H9 (cell line): ENCODE results near the gene ZNF407. TPM values are rescaled to one million over a fixed set of nuclear protein-coding genes. Genes with fewer than 3 reads are reported as not detected.

ENCODE experiments used
- DNase-seq: peaks from one replicate; pipeline ENCODE4 v3.0.0-alpha.2; 2017
- H2AFZ ChIP-seq: one replicate; pipeline ENCODE4 v1.6.1; 2013; ENCODE audit warnings: mild to moderate bottlenecking, low read length, control low read depth, moderate library complexity
- H2AK5ac ChIP-seq: 2 replicates; pipeline ENCODE4 v1.6.1; 2013; ENCODE audit warnings: low read length, control low read depth, mixed read lengths; ENCODE audit not compliant: insufficient read length
- H2BK120ac ChIP-seq: one replicate; pipeline ENCODE4 v1.6.1; 2013; ENCODE audit warnings: low read depth, mild to moderate bottlenecking, low read length, control low read depth, inconsistent platforms; ENCODE audit not compliant: poor library complexity, severe bottlenecking
- H2BK12ac ChIP-seq: 2 replicates; pipeline ENCODE4 v1.6.1; 2013; ENCODE audit warnings: low read length, control low read depth, mixed read lengths, low read depth; ENCODE audit not compliant: insufficient read length
- H2BK15ac ChIP-seq: 2 replicates; pipeline ENCODE4 v1.6.1; 2013; ENCODE audit warnings: low read depth, low read length, control low read depth
- H2BK20ac ChIP-seq: one replicate; pipeline ENCODE4 v1.6.1; 2013; ENCODE audit warnings: low read depth, mild to moderate bottlenecking, low read length, control low read depth, inconsistent platforms; ENCODE audit not compliant: poor library complexity, severe bottlenecking
- H2BK5ac ChIP-seq: 2 replicates; pipeline ENCODE4 v1.6.1; 2013; ENCODE audit warnings: low read length, control low read depth, mixed read lengths; ENCODE audit not compliant: insufficient read length
- H3K14ac ChIP-seq: 2 replicates; pipeline ENCODE4 v1.6.1; 2013; ENCODE audit warnings: low read length, control low read depth; ENCODE audit not compliant: insufficient read depth
- H3K18ac ChIP-seq: 2 replicates; pipeline ENCODE4 v1.6.1; 2013; ENCODE audit warnings: low read depth, mild to moderate bottlenecking, mixed read lengths, low read length, control low read depth; ENCODE audit not compliant: insufficient read length
- H3K23ac ChIP-seq: 2 replicates; pipeline ENCODE4 v1.6.1; 2013; ENCODE audit warnings: low read length, control low read depth, mixed read lengths, low read depth; ENCODE audit not compliant: insufficient read length
- H3K23me2 ChIP-seq: 2 replicates; pipeline ENCODE4 v1.6.1; 2013; ENCODE audit warnings: low read depth, mild to moderate bottlenecking, mixed read lengths, low read length, control low read depth; ENCODE audit not compliant: insufficient read length, poor library complexity, severe bottlenecking
- H3K27ac ChIP-seq: 2 replicates; pipeline ENCODE4 v1.5.1; 2013; ENCODE audit warnings: low read length, control low read depth, mixed read lengths, low read depth; ENCODE audit not compliant: insufficient read length
- H3K27me3 ChIP-seq: 2 replicates; pipeline ENCODE4 v1.6.1; 2013; ENCODE audit warnings: low read length, control low read depth, inconsistent platforms; ENCODE audit not compliant: insufficient read depth
- H3K4ac ChIP-seq: 2 replicates; pipeline ENCODE4 v1.6.1; 2013; ENCODE audit warnings: low read depth, mild to moderate bottlenecking, control low read depth, inconsistent platforms, low read length, moderate library complexity
- H3K4me1 ChIP-seq: 2 replicates; pipeline ENCODE4 v1.6.1; 2013; ENCODE audit warnings: low read length, control low read depth, inconsistent platforms; ENCODE audit not compliant: insufficient read depth
- H3K4me2 ChIP-seq: 2 replicates; pipeline ENCODE4 v1.6.1; 2013; ENCODE audit warnings: low read length, control low read depth, mixed read lengths; ENCODE audit not compliant: insufficient read length, insufficient read depth
- H3K56ac ChIP-seq: 2 replicates; pipeline ENCODE4 v1.6.1; 2013; ENCODE audit warnings: low read depth, mild to moderate bottlenecking, mixed read lengths, low read length, control low read depth; ENCODE audit not compliant: insufficient read length
- H3K79me1 ChIP-seq: 2 replicates; pipeline ENCODE4 v1.6.1; 2013; ENCODE audit warnings: low read depth, mild to moderate bottlenecking, moderate library complexity, low read length, control low read depth, inconsistent platforms; ENCODE audit not compliant: insufficient read depth, poor library complexity, severe bottlenecking
- H3K79me2 ChIP-seq: 2 replicates; pipeline ENCODE4 v1.6.1; 2013; ENCODE audit warnings: low read length, control low read depth, inconsistent platforms; ENCODE audit not compliant: insufficient read depth
- H3K9ac ChIP-seq: 2 replicates; pipeline ENCODE4 v1.6.1; 2013; ENCODE audit warnings: low read length, control low read depth, mixed read lengths; ENCODE audit not compliant: insufficient read length; ENCODE audit errors: extremely low read depth
- H3K9me3 ChIP-seq: one replicate; pipeline ENCODE4 v1.6.1; 2013; ENCODE audit warnings: low read depth, low read length, inconsistent platforms; ENCODE audit not compliant: control insufficient read depth
- H3T11ph ChIP-seq: one replicate; pipeline ENCODE4 v1.6.1; 2013; ENCODE audit warnings: mild to moderate bottlenecking, low read length, control low read depth, inconsistent platforms
- H4K20me1 ChIP-seq: one replicate; pipeline ENCODE4 v1.6.1; 2013; ENCODE audit not compliant: control insufficient read depth, insufficient read length, insufficient read depth
- H4K5ac ChIP-seq: 2 replicates; pipeline ENCODE4 v1.6.1; 2013; ENCODE audit warnings: low read depth, mild to moderate bottlenecking, mixed read lengths, low read length, control low read depth; ENCODE audit not compliant: insufficient read length
- H4K8ac ChIP-seq: replicated peaks from 2 replicates; pipeline ENCODE4 v1.6.1; 2013; ENCODE audit warnings: low read length, control low read depth, mixed read lengths, low read depth; ENCODE audit not compliant: insufficient read length
- H4K91ac ChIP-seq: 2 replicates; pipeline ENCODE4 v1.6.1; 2013; ENCODE audit warnings: low read depth, mild to moderate bottlenecking, moderate library complexity, mixed read lengths, low read length, control low read depth; ENCODE audit not compliant: insufficient read length
- H3K27ac Mint-ChIP-seq, 3 experiments: 2 replicates in 2 of 3; 3 replicates in 1 of 3; pipeline ENCODE4 v1.8.0; 2020 to 2021; ENCODE audit warnings: mixed read lengths in 3 of 3, mild to moderate bottlenecking in 1 of 3, moderate library complexity in 1 of 3
- H3K27me3 Mint-ChIP-seq: 2 replicates; pipeline ENCODE4 v1.8.0; 2021; ENCODE audit warnings: low read depth, mild to moderate bottlenecking, moderate library complexity, mixed read lengths
- H3K36me3 Mint-ChIP-seq, 3 experiments: 2 replicates in 2 of 3; 3 replicates in 1 of 3; pipeline ENCODE4 v1.8.0; 2020 to 2021; ENCODE audit warnings: low read depth in 3 of 3, mixed read lengths in 3 of 3; ENCODE audit not compliant: insufficient read depth in 1 of 3
- H3K4me1 Mint-ChIP-seq, 2 experiments: 2 replicates each; pipeline ENCODE4 v1.8.0; 2020; ENCODE audit warnings: mixed read lengths in 2 of 2
- H3K4me3 Mint-ChIP-seq, 2 experiments: 2 replicates in 1 of 2; 3 replicates in 1 of 2; pipeline ENCODE4 v1.8.0; 2020 to 2021; ENCODE audit warnings: mild to moderate bottlenecking in 2 of 2, mixed read lengths in 2 of 2, moderate library complexity in 1 of 2
- H3K9me3 Mint-ChIP-seq, 2 experiments: 2 replicates in 1 of 2; 3 replicates in 1 of 2; pipeline ENCODE4 v1.8.0; 2020; ENCODE audit warnings: mild to moderate bottlenecking in 2 of 2, mixed read lengths in 2 of 2, moderate library complexity in 1 of 2
- WGBS: extraction: QIAGEN DNeasy Blood & Tissue Kit; methylation state at CpG from one replicate; pipeline ENCODE4 v1.1.7; 2013; ENCODE audit warnings: missing lambda C conversion rate, low lambda C conversion rate, mixed read lengths; ENCODE audit not compliant: insufficient read length; ENCODE audit errors: extremely low coverage; 5-methylcytosine and 5-hydroxymethylcytosine counted together
- total RNA-seq: library from RNA; stranded (reverse); gene quantifications from 2 replicates; pipeline ENCODE4 v1.2.1, GENCODE V29; 2021
- TF ChIP-seq, protein P1 (sequence below): fragments of 200-600 bp; sonication (generic); conservative IDR thresholded peaks from 3 replicates; pipeline ENCODE4 v1.8.0; 2021; ENCODE audit warnings: antibody characterized with exemption, mild to moderate bottlenecking

ZNF407 gene
- total RNA-seq, 1 experiment from 2014 or later, result 8.7 TPM

DNA sequence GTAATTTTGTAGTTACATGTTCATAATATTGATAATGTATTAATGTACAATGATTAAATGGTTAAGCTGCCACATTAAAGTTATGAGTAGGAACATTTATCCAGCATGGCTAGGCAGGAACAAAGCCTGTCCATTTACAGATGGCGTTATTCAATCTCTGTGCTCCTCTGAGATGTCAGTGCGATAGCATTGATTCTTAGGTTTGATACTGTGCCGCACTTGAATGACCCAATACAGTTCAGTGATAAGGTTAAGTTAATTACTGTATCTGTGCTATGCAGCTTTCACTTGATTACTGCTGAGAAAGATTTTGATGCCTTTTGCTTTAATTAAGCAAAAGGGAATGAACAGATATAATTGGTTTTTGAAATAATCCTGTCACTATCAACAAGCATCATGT is 111.8 kb downstream of the ZNF407 start:
- TF ChIP-seq, protein P1, sequence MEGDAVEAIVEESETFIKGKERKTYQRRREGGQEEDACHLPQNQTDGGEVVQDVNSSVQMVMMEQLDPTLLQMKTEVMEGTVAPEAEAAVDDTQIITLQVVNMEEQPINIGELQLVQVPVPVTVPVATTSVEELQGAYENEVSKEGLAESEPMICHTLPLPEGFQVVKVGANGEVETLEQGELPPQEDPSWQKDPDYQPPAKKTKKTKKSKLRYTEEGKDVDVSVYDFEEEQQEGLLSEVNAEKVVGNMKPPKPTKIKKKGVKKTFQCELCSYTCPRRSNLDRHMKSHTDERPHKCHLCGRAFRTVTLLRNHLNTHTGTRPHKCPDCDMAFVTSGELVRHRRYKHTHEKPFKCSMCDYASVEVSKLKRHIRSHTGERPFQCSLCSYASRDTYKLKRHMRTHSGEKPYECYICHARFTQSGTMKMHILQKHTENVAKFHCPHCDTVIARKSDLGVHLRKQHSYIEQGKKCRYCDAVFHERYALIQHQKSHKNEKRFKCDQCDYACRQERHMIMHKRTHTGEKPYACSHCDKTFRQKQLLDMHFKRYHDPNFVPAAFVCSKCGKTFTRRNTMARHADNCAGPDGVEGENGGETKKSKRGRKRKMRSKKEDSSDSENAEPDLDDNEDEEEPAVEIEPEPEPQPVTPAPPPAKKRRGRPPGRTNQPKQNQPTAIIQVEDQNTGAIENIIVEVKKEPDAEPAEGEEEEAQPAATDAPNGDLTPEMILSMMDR, result no peak
- Histone ChIP-seq H3K14ac (no peak overlapping the region), H3K4me1 (peaks cover 5% of the 10 kb centered on the region; the same call in 1 of the 2 replicates), H3K9ac (no peak overlapping the region), H3K18ac (no peak overlapping the region), H4K5ac (no peak overlapping the region), H3K79me2 (no peaks in the 10 kb centered on the region), H2BK12ac (no peak overlapping the region), H4K20me1 (no peaks in the 10 kb centered on the region), H2AFZ (no peak overlapping the region), H2BK5ac (no peak overlapping the region), H2BK120ac (no peak overlapping the region), H3K23me2 (no peaks in the 10 kb centered on the region), H2AK5ac (no peak overlapping the region), H3K27me3 (no peaks in the 10 kb centered on the region), H3K4me2 (no peak overlapping the region), H3K56ac (no peak overlapping the region), H3K23ac (no peak overlapping the region), H4K8ac (no peak overlapping the region), H3K27ac (no peak overlapping the region), H2BK15ac (no peak overlapping the region), H3K4ac (no peak overlapping the region), H2BK20ac (no peak overlapping the region), H4K91ac (no peak overlapping the region), H3T11ph (no peak overlapping the region), H3K79me1 (no peaks in the 10 kb centered on the region), H3K9me3 (no peaks in the 10 kb centered on the region)
- DNase-seq, result no peak
- no peaks in the 10 kb centered on the region for H3K36me3 Mint-ChIP-seq
- H3K9me3 Mint-ChIP-seq, result no peaks in the 10 kb centered on the region
- peaks cover 22 to 24% of the 10 kb centered on the region in 2 experiments for H3K4me1 Mint-ChIP-seq
- H3K27ac Mint-ChIP-seq, result no peak overlapping the region
- no peak overlapping the region for H3K4me3 Mint-ChIP-seq
- H3K27me3 Mint-ChIP-seq, result no peaks in the 10 kb centered on the region
- WGBS, result no CpG with 5 or more reads among the region's 3 CpGs
